Measurements from ENCODE around the gene EFNA5. TPM values are rescaled to one million over a fixed set of nuclear protein-coding genes. Genes with fewer than 3 reads are reported as not detected.
"Not testable (repeated sequence)": the region's sequence is repeated elsewhere in the genome, so short reads cannot be mapped to it uniquely, and the experiment has no call there.

Gene EFNA5
- total RNA-seq, 4 donors from 2014 or later = 2.8 to 5.7 (median 3.7) TPM

DNA sequence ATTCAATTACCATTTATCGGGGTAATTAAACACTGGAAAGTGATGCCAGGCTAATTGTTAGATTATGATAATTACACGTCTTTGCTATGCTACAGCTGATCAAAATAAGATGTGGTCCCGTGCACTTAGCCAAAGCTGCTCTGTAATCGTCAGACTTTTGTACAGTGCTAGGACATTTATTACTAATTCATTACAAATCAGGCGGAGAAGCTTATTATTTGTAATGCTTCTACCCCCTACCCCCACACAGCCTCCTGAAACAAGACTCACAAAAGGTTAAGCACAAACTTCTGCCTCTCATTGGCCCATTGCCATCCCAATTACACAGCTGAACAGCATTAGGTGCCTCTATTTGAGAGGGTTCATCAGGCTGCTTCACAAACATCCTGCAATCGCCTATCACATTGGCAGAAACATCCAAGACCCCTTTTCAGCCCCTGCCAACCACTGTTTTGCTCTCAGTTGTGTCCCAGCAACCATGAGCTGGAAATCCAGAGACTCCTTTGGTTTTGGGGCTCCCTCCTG, 232.7 kb downstream of the EFNA5 start:
- 94% methylated on average over 6 of the region's 6 CpGs for WGBS

GRCh38 chr5:107437154-107437553, 233.6 kb downstream of the EFNA5 start:
- TF ChIP-seq EP300 (IDR thresholded peaks at IDR 0.05) (no peak), POLR2AphosphoS5 (IDR thresholded peaks at IDR 0.05) (no peak), POLR2A (IDR thresholded peaks at IDR 0.05; ENCODE audit: low read depth) (no peak), CTCF (IDR thresholded peaks at IDR 0.05) (no peak)
- H3K27ac ChIP-seq (replicated peaks in 1 of 4) = no peak overlapping the region
- no peak for DNase-seq (ENCODE audit: extremely low spot score)
- 80% methylated on average over 3 of the region's 3 CpGs for WGBS
- H3K36me3 ChIP-seq = no peaks in the 10 kb centered on the region
- H3K9me3 ChIP-seq = peaks cover 0 to 12% (median 6%) of the 10 kb centered on the region in 4 donors
- intact Hi-C loops (cut with DNase I) = no loop called here
- H3K4me1 ChIP-seq = peaks cover 0 to 12% (median 0%) of the 10 kb centered on the region in 4 donors
- no peak overlapping the region for H3K4me3 ChIP-seq
- H3K27me3 ChIP-seq = peaks cover 0 to 5% (median 0%) of the 10 kb centered on the region in 4 donors

More for the DNA sequence above, 232.7 kb downstream of the EFNA5 start:
- peaks cover 0 to 6% (median 0%) of the 10 kb centered on the region in 4 donors for H3K4me1 ChIP-seq
- no peak for TF ChIP-seq POLR2A (IDR thresholded peaks at IDR 0.05; ENCODE audit: low read depth)
- no peak for TF ChIP-seq CTCF (IDR thresholded peaks at IDR 0.05)
- TF ChIP-seq EP300 (IDR thresholded peaks at IDR 0.05) = no peak
- TF ChIP-seq POLR2AphosphoS5 (IDR thresholded peaks at IDR 0.05) = no peak
- H3K27ac ChIP-seq (replicated peaks in 1 of 4) = no peak overlapping the region
- no peak overlapping the region for H3K4me3 ChIP-seq
- no peak for DNase-seq (ENCODE audit: extremely low spot score)
- peaks cover 0 to 12% (median 6%) of the 10 kb centered on the region in 4 donors for H3K9me3 ChIP-seq
- intact Hi-C loops (cut with DNase I) = no loop called here
- peaks cover 0 to 5% (median 0%) of the 10 kb centered on the region in 4 donors for H3K27me3 ChIP-seq
- H3K36me3 ChIP-seq = no peaks in the 10 kb centered on the region

DNA sequence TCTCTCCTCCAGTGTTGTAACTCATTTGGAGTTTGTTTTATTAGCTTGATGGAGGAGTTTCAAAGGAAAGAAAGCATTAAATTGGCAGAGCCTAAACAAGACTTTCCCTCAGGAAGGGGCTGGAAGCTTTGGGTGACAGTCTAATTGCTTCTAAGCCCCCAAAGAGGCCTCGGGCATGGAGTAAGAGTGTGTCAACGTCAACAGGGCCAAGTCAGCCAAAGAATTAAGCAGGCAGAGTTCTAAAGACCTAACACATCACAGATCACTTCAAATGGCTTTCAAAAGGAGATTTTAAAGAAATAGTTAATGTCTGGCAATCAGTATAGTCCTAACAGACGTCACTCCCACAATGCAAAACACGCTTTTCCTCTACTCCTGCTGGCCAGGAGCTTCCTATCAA, 234.5 kb downstream of the EFNA5 start:
- TF ChIP-seq EP300 (IDR thresholded peaks at IDR 0.05) = no peak
- TF ChIP-seq POLR2A (IDR thresholded peaks at IDR 0.05; ENCODE audit: low read depth) = no peak
- TF ChIP-seq POLR2AphosphoS5 (IDR thresholded peaks at IDR 0.05) = no peak
- no peak for TF ChIP-seq CTCF (IDR thresholded peaks at IDR 0.05)
- Histone ChIP-seq H3K9me3 (peaks cover 0 to 12% (median 6%) of the 10 kb centered on the region in 4 donors), H3K27me3 (peaks cover 0 to 2% (median 0%) of the 10 kb centered on the region in 4 donors), H3K4me1 (peaks cover 0 to 13% (median 0%) of the 10 kb centered on the region in 4 donors), H3K4me3 (no peak overlapping the region), H3K36me3 (no peaks in the 10 kb centered on the region), H3K27ac (replicated peaks in 1 of 4) (no peak overlapping the region)
- 74% methylated on average over 4 of the region's 4 CpGs for WGBS
- no peak for DNase-seq (ENCODE audit: extremely low spot score)
- intact Hi-C loops (cut with DNase I) = no loop called here

GRCh38 chr5:107435061-107435460, 235.7 kb downstream of the EFNA5 start:
- no peak for DNase-seq (ENCODE audit: extremely low spot score)
- no peak overlapping the region for H3K27ac ChIP-seq (replicated peaks in 1 of 4)
- intact Hi-C loops (cut with DNase I) = no loop called here

DNA sequence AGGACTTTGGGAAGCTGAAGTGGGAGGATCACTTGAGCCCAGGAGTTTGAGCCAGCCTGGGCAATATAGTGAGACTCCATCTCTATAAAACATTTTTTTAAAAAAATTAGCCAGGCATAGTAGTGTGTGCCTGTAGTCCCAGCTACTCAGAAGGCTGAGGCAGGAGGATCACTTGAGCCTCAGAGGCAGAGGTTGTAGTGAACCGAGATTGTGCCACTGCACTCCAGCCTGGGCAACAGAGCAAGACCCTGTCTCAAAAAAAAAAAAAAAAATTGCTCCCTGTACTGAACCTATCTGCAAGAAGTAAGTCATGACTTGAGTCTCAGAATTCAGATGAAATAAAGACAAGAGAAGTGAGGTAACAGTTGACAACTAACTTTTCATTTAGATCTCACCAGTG, 237.1 kb downstream of the EFNA5 start:
- peaks cover 0 to 13% (median 0%) of the 10 kb centered on the region in 4 donors for H3K4me1 ChIP-seq
- intact Hi-C loops (cut with DNase I); H3K4me3 ChIP-seq; H3K27me3 ChIP-seq; H3K9me3 ChIP-seq; DNase-seq (ENCODE audit: extremely low spot score); H3K27ac ChIP-seq (replicated peaks in 1 of 4); H3K36me3 ChIP-seq: not testable (repeated sequence)
- WGBS = 100% methylated on average over 1 of the region's 1 CpG

More at GRCh38 chr5:107435061-107435460, 235.7 kb downstream of the EFNA5 start:
- no peaks in the 10 kb centered on the region for H3K36me3 ChIP-seq
- TF ChIP-seq POLR2AphosphoS5 (IDR thresholded peaks at IDR 0.05) (no peak), CTCF (IDR thresholded peaks at IDR 0.05) (no peak), POLR2A (IDR thresholded peaks at IDR 0.05; ENCODE audit: low read depth) (no peak), EP300 (IDR thresholded peaks at IDR 0.05) (no peak)
- no peak overlapping the region for H3K4me3 ChIP-seq
- no peaks in the 10 kb centered on the region for H3K27me3 ChIP-seq
- peaks cover 0 to 12% (median 6%) of the 10 kb centered on the region in 4 donors for H3K9me3 ChIP-seq
- 89% methylated on average over 1 of the region's 1 CpG for WGBS
- H3K4me1 ChIP-seq = peaks cover 0 to 13% (median 0%) of the 10 kb centered on the region in 4 donors
